Measurements from ENCODE around the gene THY1. TPM values are rescaled to one million over a fixed set of nuclear protein-coding genes. Genes with fewer than 3 reads are reported as not detected.

THY1 gene
- total RNA-seq, 1 donor from 2014 or later: 49.2 TPM

DNA sequence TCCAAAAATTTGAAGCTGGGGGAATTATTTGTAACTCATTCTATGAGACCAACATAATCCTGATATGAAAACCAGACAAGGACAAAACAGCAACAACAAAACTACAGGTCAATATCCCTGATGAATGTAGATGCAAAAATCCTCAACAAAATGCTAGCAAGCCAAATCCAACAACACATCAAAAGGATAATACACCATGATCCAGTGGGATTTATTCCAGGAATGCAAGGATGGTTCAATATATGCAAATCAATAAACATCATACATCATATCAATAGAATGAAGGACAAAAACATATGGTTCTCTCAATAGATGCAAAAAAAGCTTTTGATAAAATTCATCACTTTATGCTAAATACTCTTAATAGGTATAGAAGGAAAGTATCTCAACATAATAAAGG lies 22.1 kb downstream of the THY1 start:
- no peak overlapping the region for H2AFZ ChIP-seq (replicated peaks)
- no peak overlapping the region for H3K4me3 ChIP-seq
- peaks cover 15% of the 10 kb centered on the region for H3K9me3 ChIP-seq (ENCODE audit: low read depth)
- no peaks in the 10 kb centered on the region for H3F3A ChIP-seq (ENCODE audit: low read depth)
- no peak overlapping the region for H3K4me2 ChIP-seq
- Mint-ChIP-seq H3K27me3 (ENCODE audit: insufficient read depth, low read depth) (peaks cover 3% of the 10 kb centered on the region), H3K4me1 (no peaks in the 10 kb centered on the region), H3K36me3 (peaks cover 2% of the 10 kb centered on the region), H3K27ac (no peak overlapping the region), H3K9me3 (peaks cover 38% of the 10 kb centered on the region), H3K4me3 (no peak overlapping the region)
- H3K27ac ChIP-seq: no peak overlapping the region
- DNase-seq (ENCODE audit: low spot score): no peak
- no peaks in the 10 kb centered on the region for H3K36me3 ChIP-seq
- no peaks in the 10 kb centered on the region for H3K79me2 ChIP-seq (ENCODE audit: low read depth)
- H3K9ac ChIP-seq: no peak overlapping the region
- H3K27me3 ChIP-seq: no peaks in the 10 kb centered on the region
- H4K20me1 ChIP-seq (ENCODE audit: low read depth): no peaks in the 10 kb centered on the region
- H3K4me1 ChIP-seq: no peaks in the 10 kb centered on the region
- TF ChIP-seq EZH2 (IDR thresholded peaks at IDR 0.05): no peak
- no peak for TF ChIP-seq EZH2phosphoT487 (IDR thresholded peaks at IDR 0.05)
- TF ChIP-seq, protein P1, sequence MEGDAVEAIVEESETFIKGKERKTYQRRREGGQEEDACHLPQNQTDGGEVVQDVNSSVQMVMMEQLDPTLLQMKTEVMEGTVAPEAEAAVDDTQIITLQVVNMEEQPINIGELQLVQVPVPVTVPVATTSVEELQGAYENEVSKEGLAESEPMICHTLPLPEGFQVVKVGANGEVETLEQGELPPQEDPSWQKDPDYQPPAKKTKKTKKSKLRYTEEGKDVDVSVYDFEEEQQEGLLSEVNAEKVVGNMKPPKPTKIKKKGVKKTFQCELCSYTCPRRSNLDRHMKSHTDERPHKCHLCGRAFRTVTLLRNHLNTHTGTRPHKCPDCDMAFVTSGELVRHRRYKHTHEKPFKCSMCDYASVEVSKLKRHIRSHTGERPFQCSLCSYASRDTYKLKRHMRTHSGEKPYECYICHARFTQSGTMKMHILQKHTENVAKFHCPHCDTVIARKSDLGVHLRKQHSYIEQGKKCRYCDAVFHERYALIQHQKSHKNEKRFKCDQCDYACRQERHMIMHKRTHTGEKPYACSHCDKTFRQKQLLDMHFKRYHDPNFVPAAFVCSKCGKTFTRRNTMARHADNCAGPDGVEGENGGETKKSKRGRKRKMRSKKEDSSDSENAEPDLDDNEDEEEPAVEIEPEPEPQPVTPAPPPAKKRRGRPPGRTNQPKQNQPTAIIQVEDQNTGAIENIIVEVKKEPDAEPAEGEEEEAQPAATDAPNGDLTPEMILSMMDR (IDR thresholded peaks at IDR 0.05): no peak

DNA sequence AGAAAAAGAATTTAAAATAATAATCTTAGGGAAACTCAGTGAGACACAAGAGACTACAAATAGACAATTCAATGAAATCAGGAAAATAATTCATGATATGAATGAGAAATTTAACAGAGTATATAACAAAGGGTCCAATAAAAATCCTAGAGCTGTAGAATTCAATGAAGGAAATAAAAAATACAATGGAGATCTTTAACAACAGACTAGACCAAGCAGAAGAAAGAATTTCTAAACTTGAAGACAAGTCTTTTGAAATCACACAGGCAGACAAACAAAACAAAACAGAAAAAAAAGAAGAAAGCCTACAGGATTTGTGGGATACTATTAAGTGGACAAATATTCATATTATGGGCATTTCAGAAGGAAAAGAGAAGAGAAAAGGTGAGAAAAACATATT lies 25.2 kb downstream of the THY1 start:
- Mint-ChIP-seq H3K9me3 (peaks cover 38% of the 10 kb centered on the region), H3K27me3 (ENCODE audit: insufficient read depth, low read depth) (peaks cover 3% of the 10 kb centered on the region)
- no peak overlapping the region for H3K4me2 ChIP-seq

DNA sequence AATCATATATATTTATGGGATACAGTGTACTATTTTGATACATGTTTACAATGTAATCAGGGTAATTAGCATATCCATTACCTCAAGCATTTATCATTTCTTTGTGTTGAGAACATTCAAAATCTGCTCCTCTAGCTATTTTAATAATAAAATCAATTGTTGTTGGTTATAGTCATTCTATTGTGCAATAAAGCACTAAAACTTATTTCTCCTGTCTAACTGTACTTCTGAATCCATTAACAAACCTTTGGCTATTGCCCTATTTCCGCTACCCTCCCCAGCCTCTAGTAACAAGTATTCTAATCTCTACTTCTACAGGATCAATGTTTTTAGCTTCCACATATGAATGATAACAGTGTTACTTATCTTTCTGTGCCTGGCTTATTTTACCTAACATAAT lies 26.1 kb downstream of the THY1 start:
- H4K20me1 ChIP-seq (ENCODE audit: low read depth): no peaks in the 10 kb centered on the region
- H3F3A ChIP-seq (ENCODE audit: low read depth): no peaks in the 10 kb centered on the region
- H3K9ac ChIP-seq: no peak overlapping the region
- DNase-seq (ENCODE audit: low spot score): no peak
- Mint-ChIP-seq H3K4me1 (no peaks in the 10 kb centered on the region), H3K27me3 (ENCODE audit: insufficient read depth, low read depth) (peaks cover 3% of the 10 kb centered on the region), H3K27ac (no peak overlapping the region), H3K4me3 (no peak overlapping the region), H3K36me3 (peaks cover 2% of the 10 kb centered on the region), H3K9me3 (peaks cover 34% of the 10 kb centered on the region)
- no peak overlapping the region for H3K27ac ChIP-seq
- no peaks in the 10 kb centered on the region for H3K27me3 ChIP-seq
- H3K4me3 ChIP-seq: no peak overlapping the region
- H3K4me1 ChIP-seq: no peaks in the 10 kb centered on the region
- no peak overlapping the region for H2AFZ ChIP-seq (replicated peaks)
- no peaks in the 10 kb centered on the region for H3K79me2 ChIP-seq (ENCODE audit: low read depth)
- no peaks in the 10 kb centered on the region for H3K36me3 ChIP-seq
- no peak overlapping the region for H3K4me2 ChIP-seq
- peaks cover 15% of the 10 kb centered on the region for H3K9me3 ChIP-seq (ENCODE audit: low read depth)
- TF ChIP-seq EZH2 (IDR thresholded peaks at IDR 0.05) (no peak), EZH2phosphoT487 (IDR thresholded peaks at IDR 0.05) (no peak)
- TF ChIP-seq, protein P1 (IDR thresholded peaks at IDR 0.05): no peak

More for the DNA sequence above, 25.2 kb downstream of the THY1 start:
- Histone ChIP-seq H2AFZ (replicated peaks) (no peak overlapping the region), H3K4me3 (no peak overlapping the region), H3K79me2 (ENCODE audit: low read depth) (no peaks in the 10 kb centered on the region), H3K9ac (no peak overlapping the region), H4K20me1 (ENCODE audit: low read depth) (no peaks in the 10 kb centered on the region), H3F3A (ENCODE audit: low read depth) (no peaks in the 10 kb centered on the region), H3K9me3 (ENCODE audit: low read depth) (peaks cover 15% of the 10 kb centered on the region), H3K4me1 (no peaks in the 10 kb centered on the region), H3K36me3 (no peaks in the 10 kb centered on the region), H3K27me3 (no peaks in the 10 kb centered on the region), H3K27ac (no peak overlapping the region)
- no peaks in the 10 kb centered on the region for H3K4me1 Mint-ChIP-seq
- no peak overlapping the region for H3K4me3 Mint-ChIP-seq
- H3K36me3 Mint-ChIP-seq: peaks cover 2% of the 10 kb centered on the region
- DNase-seq (ENCODE audit: low spot score): no peak
- TF ChIP-seq EZH2phosphoT487 (IDR thresholded peaks at IDR 0.05) (no peak), EZH2 (IDR thresholded peaks at IDR 0.05) (no peak)
- TF ChIP-seq, protein P1 (IDR thresholded peaks at IDR 0.05): no peak
- H3K27ac Mint-ChIP-seq: no peak overlapping the region

Measured in neural progenitor cell (in vitro differentiated cells).